Activated CD8-positive, alpha-beta memory T cell treated with anti-CD3 and anti-CD28 coated beads, Interleukin-2, amount 10 ng/mL, durations not matched to agents 7 days and 5 days (primary cell): ENCODE data around the gene CDKAL1. TPM values are rescaled to one million over a fixed set of nuclear protein-coding genes. Genes with fewer than 3 reads are reported as not detected.
"Not testable (repeated sequence)": the region's sequence is repeated elsewhere in the genome, so short reads cannot be mapped to it uniquely, and the experiment has no call there.

Experiments
- ATAC-seq: fragments of 150-1000 bp; cut with Tn5 transposase; one replicate; pipeline ENCODE4 v1.10.0; 2021; ENCODE audit warnings: moderate library complexity
- CTCF ChIA-PET: fragments of 350-600 bp; sonication (Branson Sonifier 250); formaldehyde crosslinking; loops from one replicate; lab custom pipeline; 2021; ENCODE audit warnings: antibody characterized with exemption; lab: Charles Lee
- DNase-seq: peaks from one replicate; pipeline ENCODE4 v3.0.0-alpha.2; 2020
- H3K27ac Mint-ChIP-seq: one replicate; pipeline ENCODE4 v1.8.0; 2021; ENCODE audit warnings: mild to moderate bottlenecking, mixed read lengths
- H3K27me3 Mint-ChIP-seq: one replicate; pipeline ENCODE4 v1.8.0; 2021; ENCODE audit warnings: mixed read lengths
- H3K36me3 Mint-ChIP-seq: one replicate; pipeline ENCODE4 v1.8.0; 2021; ENCODE audit warnings: mild to moderate bottlenecking, mixed read lengths
- H3K4me1 Mint-ChIP-seq: one replicate; pipeline ENCODE4 v1.8.0; 2021; ENCODE audit warnings: mixed read lengths
- H3K4me3 Mint-ChIP-seq: one replicate; pipeline ENCODE4 v1.8.0; 2021; ENCODE audit warnings: mild to moderate bottlenecking, moderate library complexity, mixed read lengths
- H3K9me3 Mint-ChIP-seq: one replicate; pipeline ENCODE4 v1.8.0; 2022; ENCODE audit warnings: low read depth, mixed read lengths
- total RNA-seq, 2 experiments: library from RNA; stranded (reverse); gene quantifications; one replicate each; pipeline ENCODE4 v1.2.3, GENCODE V29; 2021

CDKAL1 gene
- total RNA-seq, 2 experiments from 2014 or later = 27.9 to 30.0 TPM

DNA sequence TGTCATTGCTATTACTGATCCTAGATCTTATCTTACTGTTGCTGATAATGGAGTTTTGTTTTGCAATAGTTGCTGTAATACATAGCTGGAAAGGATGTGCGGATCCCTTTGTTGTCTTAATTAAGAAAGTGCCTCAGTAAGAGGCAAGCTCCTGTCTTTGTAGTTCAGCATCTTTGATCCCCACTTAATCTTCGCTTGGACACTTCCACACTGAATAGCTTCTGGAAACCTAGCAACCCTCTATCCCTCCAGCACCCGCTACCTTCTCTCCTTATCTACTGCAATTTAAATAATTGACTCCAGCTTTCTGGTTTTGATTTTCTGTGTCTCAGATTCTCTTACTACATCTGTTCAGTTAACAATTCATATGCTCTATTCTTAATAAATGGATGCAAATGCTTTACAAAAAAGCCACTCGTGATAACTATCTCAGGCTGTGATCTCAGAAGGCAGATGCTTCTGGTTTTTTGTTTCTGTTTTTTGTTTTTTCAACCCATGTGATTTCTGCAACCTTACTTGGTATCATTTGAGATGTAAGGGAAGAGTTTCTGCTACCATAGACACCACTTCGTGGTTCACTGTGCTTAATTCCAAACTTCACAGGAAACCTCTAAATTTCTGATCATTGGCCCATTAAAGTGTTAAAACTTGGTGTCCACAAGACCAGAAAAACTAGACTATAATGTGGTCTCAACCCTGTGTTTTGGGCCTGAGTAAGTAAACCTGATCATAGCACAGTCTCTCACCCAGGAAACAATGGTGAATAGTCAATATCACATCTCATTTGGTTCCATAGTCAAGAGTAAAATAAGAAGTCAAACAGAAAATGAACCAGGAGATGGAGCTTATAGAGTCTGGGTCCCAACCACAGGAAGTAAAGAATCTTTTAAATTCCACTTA lies 707.2 kb downstream of the CDKAL1 start:
- ATAC-seq (no peak), DNase-seq (no peak)
- H3K27me3 Mint-ChIP-seq = peaks cover 2% of the 10 kb centered on the region
- no peak overlapping the region for H3K4me3 Mint-ChIP-seq
- peaks cover 2% of the 10 kb centered on the region for H3K9me3 Mint-ChIP-seq
- no peaks in the 10 kb centered on the region for H3K36me3 Mint-ChIP-seq
- H3K27ac Mint-ChIP-seq = no peak overlapping the region
- no peaks in the 10 kb centered on the region for H3K4me1 Mint-ChIP-seq
- CTCF ChIA-PET = no interaction called here

DNA sequence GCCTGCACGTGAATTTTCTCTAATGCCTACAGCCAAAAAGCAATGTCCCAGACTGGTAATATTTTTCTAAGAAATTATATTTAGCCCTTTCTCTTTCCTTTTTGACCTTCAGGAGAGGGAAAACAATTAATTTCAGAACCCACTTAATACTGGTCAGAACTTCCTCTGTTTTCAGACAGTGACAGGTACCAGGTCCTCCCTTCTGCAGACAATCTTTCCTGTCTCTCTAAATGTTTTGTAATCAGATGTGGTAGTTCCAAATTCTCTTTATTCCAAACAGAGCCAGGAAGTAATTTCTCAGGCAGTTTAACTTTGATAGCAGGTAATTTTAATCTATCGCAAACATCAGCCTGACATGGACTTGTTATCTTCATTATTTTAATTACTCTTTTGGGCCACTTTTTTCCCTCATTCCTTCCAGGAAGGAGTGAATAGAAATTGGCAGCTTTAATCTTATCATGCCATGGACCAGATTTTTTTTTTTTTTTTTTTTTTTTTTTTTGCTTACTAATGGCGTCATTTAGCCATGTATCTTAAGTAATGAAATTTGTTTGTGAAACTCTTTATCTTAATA lies 710.7 kb downstream of the CDKAL1 start:
- Mint-ChIP-seq H3K36me3 (no peaks in the 10 kb centered on the region), H3K27me3 (peaks cover 2% of the 10 kb centered on the region), H3K27ac (no peak overlapping the region), H3K4me3 (no peak overlapping the region), H3K4me1 (no peaks in the 10 kb centered on the region), H3K9me3 (no peaks in the 10 kb centered on the region)
- DNase-seq (no peak), ATAC-seq (no peak)
- CTCF ChIA-PET = interaction anchor here (0.6 to 1.4 kb wide), 2 partner anchors 471 to 681 kb away, joined by 3 read pairs; no protein-coding TSS in a partner anchor

DNA sequence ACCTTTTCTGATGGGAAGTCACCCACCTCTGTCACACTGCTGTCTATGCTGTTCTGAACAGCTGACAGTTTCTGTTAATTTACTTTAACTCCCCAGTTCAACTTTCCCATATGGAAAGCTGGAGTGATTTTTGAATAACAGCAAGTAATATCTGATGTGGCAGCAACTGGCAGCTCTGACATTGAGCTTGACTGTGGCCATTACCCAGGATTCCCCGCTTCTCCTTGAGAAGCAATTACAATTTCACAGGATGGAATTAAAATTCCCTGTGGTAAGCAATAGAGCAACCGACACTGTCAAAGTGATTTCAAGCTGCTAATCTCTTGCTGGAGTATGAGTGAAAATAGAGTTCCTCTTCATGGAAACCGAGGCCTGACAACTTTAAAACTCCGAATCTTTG lies 711.2 kb downstream of the CDKAL1 start:
- Mint-ChIP-seq H3K27me3 (peaks cover 2% of the 10 kb centered on the region), H3K4me3 (no peak overlapping the region), H3K36me3 (no peaks in the 10 kb centered on the region), H3K27ac (no peak overlapping the region), H3K9me3 (no peaks in the 10 kb centered on the region), H3K4me1 (no peaks in the 10 kb centered on the region)
- ATAC-seq = no peak
- DNase-seq = no peak
- CTCF ChIA-PET = interaction anchor here (0.8 to 1.4 kb wide), 2 partner anchors 18 to 681 kb away, joined by 3 read pairs; no protein-coding TSS in a partner anchor

DNA sequence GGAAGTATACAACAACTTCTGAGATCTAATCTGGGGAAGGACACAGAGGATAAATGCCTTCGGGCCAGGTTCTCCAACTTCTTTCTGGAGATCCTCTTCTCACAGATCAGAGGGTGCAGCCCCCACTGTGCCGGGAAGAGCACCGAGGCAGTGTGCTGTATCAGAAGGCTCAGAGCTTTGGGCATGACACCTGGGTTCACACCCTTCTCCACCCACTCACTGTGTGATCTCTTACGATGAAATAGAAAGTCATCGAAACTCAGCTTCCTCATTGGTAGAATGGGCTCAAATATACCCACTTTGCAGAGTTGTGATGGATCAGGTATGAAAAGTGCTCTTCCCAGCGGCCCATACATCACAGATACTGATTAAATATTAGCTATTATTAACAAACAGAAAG lies 711.8 kb downstream of the CDKAL1 start:
- ATAC-seq = no peak

DNA sequence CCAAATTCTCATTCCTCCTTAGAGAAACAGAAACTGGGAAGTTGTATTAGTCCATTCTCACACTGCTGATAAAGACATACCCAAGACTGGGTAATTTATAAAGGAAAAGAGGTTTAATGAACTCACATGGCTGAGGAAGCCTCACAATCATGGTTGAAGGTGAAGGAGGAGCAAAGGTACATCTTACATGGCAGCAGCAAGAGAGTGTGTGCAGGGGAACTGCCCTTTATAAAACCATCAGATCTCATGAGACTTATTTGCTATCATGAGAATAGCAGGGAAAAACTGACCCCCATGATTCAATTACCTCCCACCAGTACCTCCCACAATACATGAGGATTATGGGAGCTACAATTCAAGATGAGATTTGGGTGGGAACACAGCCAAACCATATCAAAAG lies 720.2 kb downstream of the CDKAL1 start:
- H3K27ac Mint-ChIP-seq, DNase-seq, CTCF ChIA-PET, H3K9me3 Mint-ChIP-seq, ATAC-seq, H3K4me3 Mint-ChIP-seq, H3K4me1 Mint-ChIP-seq, H3K36me3 Mint-ChIP-seq: not testable (repeated sequence)
- peaks cover 23% of the 10 kb centered on the region for H3K27me3 Mint-ChIP-seq

More for the DNA sequence above, 711.8 kb downstream of the CDKAL1 start:
- H3K9me3 Mint-ChIP-seq = no peaks in the 10 kb centered on the region
- CTCF ChIA-PET = interaction anchor here (0.8 to 1.4 kb wide), 2 partner anchors 17 to 682 kb away, joined by 3 read pairs; no protein-coding TSS in a partner anchor
- peaks cover 2% of the 10 kb centered on the region for H3K27me3 Mint-ChIP-seq
- DNase-seq = no peak
- no peaks in the 10 kb centered on the region for H3K4me1 Mint-ChIP-seq
- no peak overlapping the region for H3K27ac Mint-ChIP-seq
- H3K36me3 Mint-ChIP-seq = no peaks in the 10 kb centered on the region
- no peak overlapping the region for H3K4me3 Mint-ChIP-seq

DNA sequence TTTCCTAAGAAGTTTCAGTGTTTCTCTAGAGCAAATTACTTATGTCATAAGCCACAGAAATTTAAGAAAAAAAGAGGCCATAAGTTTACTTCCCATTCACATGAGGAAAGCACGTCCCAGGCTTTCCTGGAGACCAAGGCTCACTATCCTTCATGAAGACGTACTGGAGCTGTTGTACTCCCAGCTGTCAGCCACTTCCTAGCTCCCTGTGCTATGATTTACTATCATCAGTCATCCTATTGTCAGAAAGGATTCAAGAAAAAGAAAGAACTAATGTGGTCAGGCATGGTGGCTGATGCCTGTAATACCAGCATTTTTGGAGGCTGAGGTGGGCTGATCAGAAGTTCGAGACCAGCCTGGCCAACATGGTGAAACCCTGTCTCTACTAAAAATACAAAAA lies 721.9 kb downstream of the CDKAL1 start:
- DNase-seq (no peak), ATAC-seq (no peak)
- Mint-ChIP-seq H3K4me1 (peaks cover 6% of the 10 kb centered on the region), H3K36me3 (peaks cover 2% of the 10 kb centered on the region), H3K27ac (no peak overlapping the region), H3K27me3 (peaks cover 25% of the 10 kb centered on the region), H3K9me3 (peaks cover 2% of the 10 kb centered on the region), H3K4me3 (no peak overlapping the region)
- CTCF ChIA-PET = no interaction called here

DNA sequence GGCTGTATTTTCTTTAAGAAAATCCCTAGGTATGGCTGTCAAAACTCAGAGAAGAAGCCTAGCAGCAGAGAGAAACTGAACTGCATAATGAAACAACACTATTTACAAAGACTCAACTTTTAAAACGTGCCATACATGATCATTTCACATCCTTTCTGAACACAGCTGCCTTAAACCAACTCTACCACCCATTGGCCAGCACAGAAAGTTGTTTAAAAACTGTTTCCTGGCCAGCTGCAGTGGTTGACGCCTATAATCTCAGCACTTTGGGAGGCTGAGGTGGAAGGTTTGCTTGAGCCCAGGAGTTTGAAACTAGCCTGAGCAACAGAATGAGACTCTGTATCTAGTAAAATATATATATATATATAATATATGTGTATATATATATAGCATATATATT lies 722.9 kb downstream of the CDKAL1 start:
- no peak for ATAC-seq

DNA sequence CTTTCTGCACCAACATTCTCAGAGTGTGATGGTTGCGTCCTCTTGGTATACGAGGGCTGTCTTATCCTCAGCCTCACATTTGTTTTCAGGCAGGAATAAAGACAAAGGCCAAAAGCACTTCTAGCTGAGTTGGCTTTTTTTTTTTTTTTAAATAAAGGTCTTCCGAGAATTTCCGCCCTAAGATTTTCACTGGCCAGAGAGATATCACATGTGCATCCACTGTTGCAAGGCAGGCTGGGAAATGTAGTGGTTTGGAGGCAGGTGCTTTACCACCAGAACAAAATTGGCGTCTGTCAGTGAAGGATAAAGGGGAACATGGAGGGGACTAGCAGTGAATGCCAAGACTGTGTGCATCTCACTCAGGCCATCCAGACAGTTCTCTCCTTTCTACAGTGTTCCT lies 724.4 kb downstream of the CDKAL1 start:
- CTCF ChIA-PET = no interaction called here

More for the DNA sequence above, 722.9 kb downstream of the CDKAL1 start:
- H3K27ac Mint-ChIP-seq = no peak overlapping the region
- peaks cover 24% of the 10 kb centered on the region for H3K27me3 Mint-ChIP-seq
- peaks cover 4% of the 10 kb centered on the region for H3K9me3 Mint-ChIP-seq
- H3K4me3 Mint-ChIP-seq = no peak overlapping the region
- no peak for DNase-seq
- CTCF ChIA-PET = no interaction called here
- H3K4me1 Mint-ChIP-seq = peaks cover 6% of the 10 kb centered on the region
- H3K36me3 Mint-ChIP-seq = peaks cover 2% of the 10 kb centered on the region

DNA sequence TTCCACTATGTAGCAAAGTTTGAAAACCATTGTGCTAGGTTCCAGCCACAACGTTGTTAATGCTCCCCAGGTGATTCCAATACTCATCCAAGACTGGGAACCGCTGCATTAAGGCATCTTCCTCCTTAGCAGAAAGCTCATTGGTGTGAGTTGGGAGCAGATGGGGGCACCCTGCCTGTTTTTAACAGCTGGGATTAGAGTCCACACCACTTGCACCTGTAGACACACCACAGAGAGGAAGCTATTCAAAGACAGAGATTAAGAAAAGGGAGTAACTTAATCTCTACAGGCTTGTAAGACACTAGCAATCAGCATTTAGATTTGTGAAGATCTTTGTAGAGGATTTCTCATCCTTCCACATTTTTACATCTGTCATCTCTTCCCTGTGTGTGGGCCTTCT lies 725.4 kb downstream of the CDKAL1 start:
- Mint-ChIP-seq H3K36me3 (peaks cover 2% of the 10 kb centered on the region), H3K4me3 (no peak overlapping the region), H3K27ac (no peak overlapping the region), H3K4me1 (peaks cover 26% of the 10 kb centered on the region), H3K27me3 (peaks cover 19% of the 10 kb centered on the region), H3K9me3 (peaks cover 4% of the 10 kb centered on the region)
- CTCF ChIA-PET = interaction anchor here (0.6 kb wide), 1 partner anchor 560 kb away, joined by 3 read pairs; no protein-coding TSS in a partner anchor
- DNase-seq (no peak), ATAC-seq (no peak)

More for the DNA sequence above, 724.4 kb downstream of the CDKAL1 start:
- H3K9me3 Mint-ChIP-seq = peaks cover 4% of the 10 kb centered on the region
- peaks cover 2% of the 10 kb centered on the region for H3K36me3 Mint-ChIP-seq
- H3K27me3 Mint-ChIP-seq = peaks cover 19% of the 10 kb centered on the region
- ATAC-seq = no peak
- peaks cover 16% of the 10 kb centered on the region for H3K4me1 Mint-ChIP-seq
- DNase-seq = no peak
- H3K4me3 Mint-ChIP-seq = no peak overlapping the region
- H3K27ac Mint-ChIP-seq = no peak overlapping the region

DNA sequence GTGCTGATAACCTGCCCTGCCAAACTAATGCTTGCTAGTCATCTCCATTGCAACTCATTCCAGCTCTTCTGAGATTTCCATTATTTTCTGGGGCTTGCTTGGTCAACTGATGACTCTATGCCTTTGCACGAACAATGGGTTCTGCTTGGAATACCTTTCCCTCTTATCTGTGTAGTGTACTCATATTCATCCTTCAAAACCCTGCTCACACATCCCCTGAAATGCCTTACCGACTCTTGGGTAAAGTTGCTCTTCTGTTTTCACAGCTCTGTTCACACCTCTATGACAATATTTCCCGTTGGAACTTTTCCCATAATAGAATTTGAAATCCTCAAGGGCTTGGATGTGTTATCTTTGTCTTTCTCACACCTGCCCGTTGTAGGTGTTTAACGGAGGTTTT lies 728.2 kb downstream of the CDKAL1 start:
- Mint-ChIP-seq H3K27me3 (peaks cover 6% of the 10 kb centered on the region), H3K36me3 (peaks cover 2% of the 10 kb centered on the region), H3K27ac (no peak overlapping the region), H3K4me1 (peaks cover 37% of the 10 kb centered on the region), H3K9me3 (peaks cover 5% of the 10 kb centered on the region), H3K4me3 (no peak overlapping the region)
- CTCF ChIA-PET = no interaction called here
- no peak for ATAC-seq
- DNase-seq = no peak

DNA sequence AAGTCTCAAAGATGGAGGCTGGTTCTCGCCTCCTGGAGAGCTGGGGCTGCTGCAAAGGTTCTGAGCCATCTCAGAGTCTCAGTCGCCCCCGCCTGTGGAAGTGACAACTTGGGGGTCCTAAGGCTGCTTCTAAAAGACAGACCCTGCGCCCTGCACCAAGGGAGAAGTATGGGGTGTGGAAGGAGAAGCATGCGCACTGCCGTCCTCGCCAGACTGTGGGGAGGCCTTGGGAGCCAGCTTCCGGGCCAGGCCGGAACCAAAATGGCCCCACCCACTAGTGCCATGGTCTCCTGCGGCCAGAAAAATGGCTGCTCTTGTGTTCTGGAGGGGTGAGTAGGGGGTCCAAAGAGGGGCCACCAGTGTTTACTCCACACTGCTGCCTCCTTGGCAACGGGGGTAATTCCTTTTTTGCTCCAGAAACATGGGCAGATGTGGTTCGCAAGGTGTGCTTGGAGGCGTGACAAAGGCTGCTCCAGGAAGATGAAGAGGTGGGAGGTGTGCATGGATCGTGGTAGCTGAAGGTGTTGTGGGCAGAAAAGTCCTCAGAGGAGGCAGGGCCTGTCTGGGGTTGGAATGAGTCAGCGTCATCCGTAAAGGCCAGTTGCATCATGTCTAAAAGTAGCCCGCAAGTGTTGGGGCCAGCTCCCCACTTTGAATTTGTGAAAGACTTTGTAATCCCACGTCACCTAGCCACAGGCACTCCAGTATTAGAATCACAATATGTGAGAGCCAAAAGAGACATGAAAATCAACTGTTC lies 729.5 kb downstream of the CDKAL1 start:
- Mint-ChIP-seq H3K4me3 (no peak overlapping the region), H3K4me1 (peaks cover 37% of the 10 kb centered on the region), H3K9me3 (peaks cover 8% of the 10 kb centered on the region), H3K27me3 (peaks cover 5% of the 10 kb centered on the region), H3K36me3 (peaks cover 2% of the 10 kb centered on the region), H3K27ac (peak overlapping the region; percentile 39)
- CTCF ChIA-PET = interaction anchor here (1.2 kb wide), 1 partner anchor 18 kb away, joined by 3 read pairs; no protein-coding TSS in a partner anchor
- ATAC-seq (peak; percentile 73), DNase-seq (peak; percentile 67)

DNA sequence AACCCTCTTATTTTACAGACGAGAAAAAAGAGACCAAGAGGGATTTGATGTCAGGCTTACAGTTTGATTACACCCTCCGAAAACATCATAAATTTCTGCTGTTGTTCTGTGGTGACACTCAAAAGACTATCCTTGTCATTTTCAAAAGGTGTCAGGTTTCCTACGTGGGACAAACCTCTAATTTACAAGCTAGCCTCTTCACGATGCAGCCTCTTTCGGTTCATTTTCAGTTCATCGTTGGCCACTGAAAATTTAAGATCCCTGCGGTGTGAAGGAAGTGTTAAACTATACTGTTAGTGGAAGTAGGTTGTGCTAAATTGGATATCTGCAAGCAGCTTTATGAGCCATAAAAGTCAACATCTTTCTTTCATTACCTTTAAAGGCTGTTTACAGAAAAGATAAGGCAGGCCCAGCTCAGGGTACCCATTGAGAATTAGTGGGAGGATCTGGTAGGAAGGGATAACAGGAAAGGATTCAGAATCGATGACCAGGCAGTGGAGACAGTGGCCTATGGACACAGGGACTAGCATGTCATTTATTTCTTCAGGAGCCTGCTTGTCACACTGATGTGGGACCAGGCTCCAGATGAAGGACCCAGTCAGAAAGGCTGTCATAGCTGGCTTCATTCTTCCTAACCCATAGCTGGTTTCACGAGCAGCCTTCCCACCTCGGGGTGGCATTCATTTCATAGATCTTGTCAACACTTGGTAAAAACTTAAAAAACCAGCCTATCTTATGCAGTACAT lies 730.2 kb downstream of the CDKAL1 start:
- ATAC-seq = no peak
- Mint-ChIP-seq H3K27me3 (peaks cover 2% of the 10 kb centered on the region), H3K4me3 (peak overlapping the region; percentile 0), H3K9me3 (peaks cover 8% of the 10 kb centered on the region), H3K27ac (peak overlapping the region; percentile 39), H3K36me3 (peaks cover 2% of the 10 kb centered on the region), H3K4me1 (peaks cover 37% of the 10 kb centered on the region)
- CTCF ChIA-PET = no interaction called here
- no peak for DNase-seq
